ENCODE data around the gene GPER1.
A peak's percentile ranks its signal among the peaks of the same experiment; 100 is the strongest.
"Not testable (repeated sequence)": the region's sequence is repeated elsewhere in the genome, so short reads cannot be mapped to it uniquely, and the experiment has no call there.

The GPER1 gene

GRCh38 chr7:1071731-1072254, 16.1 kb upstream of the GPER1 start:
- Histone ChIP-seq H3K9me3 (ENCODE audit: control insufficient read depth in 2 of 2, low read length in 2 of 2) (no peaks in the 10 kb centered on the region), H3K27me3 (ENCODE audit: control insufficient read depth in 1 of 2, insufficient read depth in 2 of 2, low read length in 2 of 2) (no peaks in the 10 kb centered on the region), H3K27ac (ENCODE audit: low read length) (no peak overlapping the region), H3K4me3 (ENCODE audit: low read length in 2 of 2) (no peak overlapping the region), H3K36me3 (ENCODE audit: control insufficient read depth in 2 of 2, insufficient read depth in 2 of 2, low read length in 2 of 2) (no peaks in the 10 kb centered on the region), H3K4me1 (ENCODE audit: control insufficient read depth, insufficient read depth, low read length) (no peaks in the 10 kb centered on the region), H3K9ac (ENCODE audit: low read length in 2 of 2) (no peak overlapping the region)

DNA sequence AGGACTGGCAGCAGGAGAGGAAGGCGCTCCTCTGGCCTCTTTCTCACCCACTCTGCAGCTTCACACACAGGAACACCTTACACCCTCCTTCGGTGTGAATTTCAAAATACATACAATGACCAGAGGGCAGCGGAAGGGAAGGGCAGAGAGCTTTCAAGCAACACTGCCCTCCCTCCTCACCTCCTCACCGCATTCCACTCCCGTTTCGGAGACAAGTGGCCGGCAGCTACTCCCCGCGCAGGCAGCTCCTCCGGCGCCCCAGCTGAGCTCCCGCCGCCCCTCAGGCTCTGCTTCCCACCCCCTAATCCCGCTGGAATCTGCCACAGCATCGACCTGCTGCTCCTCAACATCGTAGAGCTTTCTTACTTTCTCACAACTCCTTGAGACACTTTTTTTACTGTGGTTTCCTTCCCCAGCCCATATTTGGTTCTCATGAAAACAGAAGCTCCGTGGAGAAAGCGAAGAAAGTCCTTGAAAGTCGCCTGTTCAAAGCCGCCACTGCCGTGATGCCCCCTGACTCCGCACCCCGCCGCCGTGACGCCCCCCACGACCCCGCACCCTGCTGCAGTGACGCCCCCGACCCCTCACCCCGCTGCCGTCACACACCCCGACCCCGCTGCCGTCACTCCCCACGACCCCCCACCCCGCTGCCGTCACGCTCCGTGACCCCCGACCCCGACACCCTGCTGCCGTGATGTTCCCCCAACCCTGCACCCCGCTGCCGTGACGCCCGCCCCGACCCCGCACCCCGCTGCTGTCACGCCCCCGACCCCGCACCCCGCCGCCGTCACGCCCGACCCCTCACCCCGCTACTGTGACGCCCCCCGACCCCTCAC, 14.6 kb upstream of the GPER1 start:
- peak overlapping the region; percentile 32 to 62 for H3K4me3 ChIP-seq (ENCODE audit: low read length in 2 of 2)
- peaks cover 4% of the 10 kb centered on the region for H3K4me1 ChIP-seq (ENCODE audit: control insufficient read depth, insufficient read depth, low read length)
- H3K9me3 ChIP-seq (ENCODE audit: control insufficient read depth in 2 of 2, low read length in 2 of 2), result no peaks in the 10 kb centered on the region
- H3K27me3 ChIP-seq (ENCODE audit: control insufficient read depth in 1 of 2, insufficient read depth in 2 of 2, low read length in 2 of 2), result no peaks in the 10 kb centered on the region
- H3K9ac ChIP-seq (ENCODE audit: low read length in 2 of 2), result peak overlapping the region in 1 of 2 donors; percentile 21
- H3K36me3 ChIP-seq (ENCODE audit: control insufficient read depth in 2 of 2, insufficient read depth in 2 of 2, low read length in 2 of 2), result no peaks in the 10 kb centered on the region
- no peak overlapping the region for H3K27ac ChIP-seq (ENCODE audit: low read length)

GRCh38 chr7:1074018-1074417, 13.9 kb upstream of the GPER1 start:
- H3K9me3 ChIP-seq (ENCODE audit: control insufficient read depth in 2 of 2, low read length in 2 of 2); H3K4me3 ChIP-seq (ENCODE audit: low read length in 2 of 2); H3K27ac ChIP-seq (ENCODE audit: low read length); H3K27me3 ChIP-seq (ENCODE audit: control insufficient read depth in 1 of 2, insufficient read depth in 2 of 2, low read length in 2 of 2); H3K9ac ChIP-seq (ENCODE audit: low read length in 2 of 2); H3K4me1 ChIP-seq (ENCODE audit: control insufficient read depth, insufficient read depth, low read length); H3K36me3 ChIP-seq (ENCODE audit: control insufficient read depth in 2 of 2, insufficient read depth in 2 of 2, low read length in 2 of 2): not testable (repeated sequence)

- Histone ChIP-seq H3K9ac (ENCODE audit: low read length in 2 of 2) (no peak overlapping the region), H3K4me3 (ENCODE audit: low read length in 2 of 2) (no peak overlapping the region), H3K9me3 (ENCODE audit: control insufficient read depth in 2 of 2, low read length in 2 of 2) (no peaks in the 10 kb centered on the region), H3K27ac (ENCODE audit: low read length) (no peak overlapping the region), H3K27me3 (ENCODE audit: control insufficient read depth in 1 of 2, insufficient read depth in 2 of 2, low read length in 2 of 2) (no peaks in the 10 kb centered on the region), H3K4me1 (ENCODE audit: control insufficient read depth, insufficient read depth, low read length) (peaks cover 4% of the 10 kb centered on the region), H3K36me3 (ENCODE audit: control insufficient read depth in 2 of 2, insufficient read depth in 2 of 2, low read length in 2 of 2) (no peaks in the 10 kb centered on the region)
Measured at GRCh38 chr7:1074593-1075431, 13.1 kb upstream of the GPER1 start.

DNA sequence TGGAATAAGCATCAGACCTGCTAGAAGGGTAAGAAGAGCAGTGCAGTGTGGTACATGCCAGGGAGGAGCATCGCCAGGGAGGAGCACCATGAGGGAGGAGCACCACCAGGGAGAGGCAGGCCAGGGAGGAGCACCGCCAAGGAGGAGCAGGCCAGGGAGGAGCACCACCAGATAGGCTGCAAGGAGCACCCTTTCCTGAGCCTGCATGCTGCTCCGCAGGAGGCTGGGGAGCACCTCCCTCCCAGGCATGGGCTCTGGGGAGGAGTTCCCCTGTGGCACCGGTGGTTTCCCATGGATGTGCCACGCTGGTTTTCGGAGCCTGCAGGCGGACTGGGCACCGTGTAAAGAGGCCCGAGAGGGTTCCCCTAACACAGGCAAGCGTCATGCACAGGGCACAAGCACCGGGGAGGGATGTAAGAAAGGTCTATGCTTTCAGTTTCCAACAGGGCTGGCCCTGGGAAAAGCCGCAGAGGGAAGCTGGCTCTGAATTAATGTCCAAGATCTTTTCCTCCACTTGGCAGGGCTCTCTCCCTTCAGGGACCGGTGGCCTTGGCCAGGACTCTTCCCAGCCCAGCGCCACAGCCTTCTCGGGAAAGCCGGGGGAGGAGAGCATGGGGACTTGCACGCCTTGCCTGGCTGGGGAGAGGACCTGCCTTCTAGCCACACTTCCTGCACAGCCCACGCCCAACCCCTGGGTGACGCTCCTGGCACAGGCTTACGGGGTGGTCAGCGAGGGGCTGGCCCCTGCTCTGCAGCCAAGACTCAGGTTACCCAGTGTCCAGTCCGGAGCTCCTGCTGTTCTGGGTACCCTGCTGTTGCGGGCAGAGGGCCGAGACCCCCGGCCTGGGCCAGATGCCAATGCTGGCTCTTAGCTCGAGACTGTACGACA, 11.5 kb upstream of the GPER1 start:
- H3K27ac ChIP-seq (ENCODE audit: low read length), result no peak overlapping the region
- H3K36me3 ChIP-seq (ENCODE audit: control insufficient read depth in 2 of 2, insufficient read depth in 2 of 2, low read length in 2 of 2), result no peaks in the 10 kb centered on the region
- no peaks in the 10 kb centered on the region for H3K9me3 ChIP-seq (ENCODE audit: control insufficient read depth in 2 of 2, low read length in 2 of 2)
- peak overlapping the region in 1 of 2 donors; percentile 15 for H3K4me3 ChIP-seq (ENCODE audit: low read length in 2 of 2)
- no peak overlapping the region for H3K9ac ChIP-seq (ENCODE audit: low read length in 2 of 2)
- H3K27me3 ChIP-seq (ENCODE audit: control insufficient read depth in 1 of 2, insufficient read depth in 2 of 2, low read length in 2 of 2), result no peaks in the 10 kb centered on the region
- H3K4me1 ChIP-seq (ENCODE audit: control insufficient read depth, insufficient read depth, low read length), result peaks cover 8% of the 10 kb centered on the region

GRCh38 chr7:1078519-1078918, 9.4 kb upstream of the GPER1 start:
- H3K4me1 ChIP-seq (ENCODE audit: control insufficient read depth, insufficient read depth, low read length), result peaks cover 20% of the 10 kb centered on the region
- no peak overlapping the region for H3K4me3 ChIP-seq (ENCODE audit: low read length in 2 of 2)
- no peaks in the 10 kb centered on the region for H3K9me3 ChIP-seq (ENCODE audit: control insufficient read depth in 2 of 2, low read length in 2 of 2)
- no peak overlapping the region for H3K9ac ChIP-seq (ENCODE audit: low read length in 2 of 2)
- H3K36me3 ChIP-seq (ENCODE audit: control insufficient read depth in 2 of 2, insufficient read depth in 2 of 2, low read length in 2 of 2), result no peaks in the 10 kb centered on the region
- no peak overlapping the region for H3K27ac ChIP-seq (ENCODE audit: low read length)
- H3K27me3 ChIP-seq (ENCODE audit: control insufficient read depth in 1 of 2, insufficient read depth in 2 of 2, low read length in 2 of 2), result no peaks in the 10 kb centered on the region

GRCh38 chr7:1078985-1079384, 8.9 kb upstream of the GPER1 start:
- Histone ChIP-seq H3K27ac (ENCODE audit: low read length) (no peak overlapping the region), H3K4me3 (ENCODE audit: low read length in 2 of 2) (no peak overlapping the region), H3K9me3 (ENCODE audit: control insufficient read depth in 2 of 2, low read length in 2 of 2) (no peaks in the 10 kb centered on the region), H3K36me3 (ENCODE audit: control insufficient read depth in 2 of 2, insufficient read depth in 2 of 2, low read length in 2 of 2) (no peaks in the 10 kb centered on the region), H3K4me1 (ENCODE audit: control insufficient read depth, insufficient read depth, low read length) (peaks cover 20% of the 10 kb centered on the region), H3K27me3 (ENCODE audit: control insufficient read depth in 1 of 2, insufficient read depth in 2 of 2, low read length in 2 of 2) (no peaks in the 10 kb centered on the region), H3K9ac (ENCODE audit: low read length in 2 of 2) (no peak overlapping the region)

DNA sequence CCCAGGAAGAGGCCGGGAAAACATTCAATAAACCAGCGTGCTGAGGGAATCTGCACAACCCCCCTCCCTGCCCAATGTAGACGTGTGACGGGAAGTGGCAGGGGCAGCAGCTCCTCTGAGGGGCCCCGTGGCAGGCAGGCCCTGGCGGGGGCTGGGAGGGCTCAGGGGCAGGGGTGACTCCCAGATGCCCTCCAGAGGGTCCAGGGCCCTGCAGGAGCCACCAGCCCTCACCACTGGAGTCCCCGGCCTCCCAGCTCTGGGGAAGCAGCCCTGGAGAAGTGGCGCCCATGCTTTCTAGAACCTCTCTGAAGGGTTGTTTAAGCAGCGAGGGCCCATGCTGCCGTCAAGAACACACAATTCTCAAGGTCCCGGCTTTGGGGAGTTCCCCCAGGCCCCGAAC, 8.4 kb upstream of the GPER1 start:
- no peaks in the 10 kb centered on the region for H3K9me3 ChIP-seq (ENCODE audit: control insufficient read depth in 2 of 2, low read length in 2 of 2)
- H3K4me3 ChIP-seq (ENCODE audit: low read length in 2 of 2), result no peak overlapping the region
- H3K36me3 ChIP-seq (ENCODE audit: control insufficient read depth in 2 of 2, insufficient read depth in 2 of 2, low read length in 2 of 2), result no peaks in the 10 kb centered on the region
- H3K27ac ChIP-seq (ENCODE audit: low read length), result no peak overlapping the region
- no peak overlapping the region for H3K9ac ChIP-seq (ENCODE audit: low read length in 2 of 2)
- H3K27me3 ChIP-seq (ENCODE audit: control insufficient read depth in 1 of 2, insufficient read depth in 2 of 2, low read length in 2 of 2), result no peaks in the 10 kb centered on the region
- H3K4me1 ChIP-seq (ENCODE audit: control insufficient read depth, insufficient read depth, low read length), result peaks cover 20% of the 10 kb centered on the region

- no peaks in the 10 kb centered on the region for H3K9me3 ChIP-seq (ENCODE audit: control insufficient read depth in 2 of 2, low read length in 2 of 2)
- no peaks in the 10 kb centered on the region for H3K27me3 ChIP-seq (ENCODE audit: control insufficient read depth in 1 of 2, insufficient read depth in 2 of 2, low read length in 2 of 2)
- no peaks in the 10 kb centered on the region for H3K36me3 ChIP-seq (ENCODE audit: control insufficient read depth in 2 of 2, insufficient read depth in 2 of 2, low read length in 2 of 2)
- H3K4me1 ChIP-seq (ENCODE audit: control insufficient read depth, insufficient read depth, low read length), result peaks cover 20% of the 10 kb centered on the region
- no peak overlapping the region for H3K9ac ChIP-seq (ENCODE audit: low read length in 2 of 2)
- no peak overlapping the region for H3K27ac ChIP-seq (ENCODE audit: low read length)
- no peak overlapping the region for H3K4me3 ChIP-seq (ENCODE audit: low read length in 2 of 2)
Measured at GRCh38 chr7:1080252-1080920, 7.5 kb upstream of the GPER1 start.

DNA sequence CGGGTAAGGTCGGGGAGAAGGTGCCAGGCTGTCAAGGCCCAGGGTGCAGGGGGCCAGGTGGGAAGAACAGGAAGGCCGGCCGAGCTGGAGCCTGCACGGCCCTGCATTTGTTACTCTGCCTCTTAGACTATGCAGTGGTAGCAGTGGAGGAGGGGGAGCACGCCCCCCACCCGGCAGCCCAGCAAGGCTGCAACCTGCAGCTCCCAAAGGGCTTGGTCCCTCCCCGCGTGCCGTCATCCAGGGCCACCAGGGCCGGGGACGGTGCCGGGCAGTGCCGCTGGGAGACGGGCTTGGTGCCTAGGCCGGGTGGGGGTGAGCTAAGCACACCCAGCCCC, 7.0 kb upstream of the GPER1 start:
- H3K27me3 ChIP-seq (ENCODE audit: control insufficient read depth in 1 of 2, insufficient read depth in 2 of 2, low read length in 2 of 2), result no peaks in the 10 kb centered on the region
- H3K27ac ChIP-seq (ENCODE audit: low read length), result no peak overlapping the region
- H3K4me1 ChIP-seq (ENCODE audit: control insufficient read depth, insufficient read depth, low read length), result peaks cover 20% of the 10 kb centered on the region
- H3K36me3 ChIP-seq (ENCODE audit: control insufficient read depth in 2 of 2, insufficient read depth in 2 of 2, low read length in 2 of 2), result no peaks in the 10 kb centered on the region
- no peaks in the 10 kb centered on the region for H3K9me3 ChIP-seq (ENCODE audit: control insufficient read depth in 2 of 2, low read length in 2 of 2)
- no peak overlapping the region for H3K4me3 ChIP-seq (ENCODE audit: low read length in 2 of 2)
- no peak overlapping the region for H3K9ac ChIP-seq (ENCODE audit: low read length in 2 of 2)
